ENCODE results near the gene MMP24. TPM values are rescaled to one million over a fixed set of nuclear protein-coding genes. Genes with fewer than 3 reads are reported as not detected.

MMP24 gene
- total and polyA plus RNA-seq, 2 of the 13 experiments (the other 11 are each of a cell fraction or from before 2014, with no cell fraction given), result 0.29 to 0.35 TPM

GRCh38 chr20:35293303-35294292, 67.1 kb downstream of the MMP24 start (continued):
- TF ChIP-seq RBAK (CRISPR knock-in tag; IDR thresholded peaks at IDR 0.05) (no peak), ZNF501 (CRISPR knock-in tag; IDR thresholded peaks at IDR 0.05) (no peak), SSRP1 (CRISPR knock-in tag; IDR thresholded peaks at IDR 0.05) (0 out of 2 replicates have a peak, but pooled peaks have one; percentile 63), GATA4 (IDR thresholded peaks at IDR 0.05; ENCODE audit: borderline replicate concordance, low read depth) (no peak), KDM5B (CRISPR knock-in tag; IDR thresholded peaks at IDR 0.05; ENCODE audit: borderline replicate concordance) (peak; percentile 58; the same call in 1 of the 2 replicates), ZNF33A (CRISPR knock-in tag; IDR thresholded peaks at IDR 0.05; ENCODE audit: borderline replicate concordance) (no peak), IRF1 (CRISPR knock-in tag; IDR thresholded peaks at IDR 0.05; ENCODE audit: low read depth) (no peak), ZFP36L1 (CRISPR knock-in tag; IDR thresholded peaks at IDR 0.05) (no peak), MBNL3 (CRISPR knock-in tag; conservative IDR thresholded peaks at IDR 0.05) (0 out of 2 replicates have a peak, but pooled peaks have one; percentile 62), ERF (CRISPR knock-in tag; IDR thresholded peaks at IDR 0.05) (no peak), DNMT3B (CRISPR knock-in tag; conservative IDR thresholded peaks at IDR 0.05) (no peak), ZC3H4 (CRISPR knock-in tag; IDR thresholded peaks at IDR 0.05; ENCODE audit: borderline replicate concordance) (no peak), SOX6 (IDR thresholded peaks at IDR 0.05) (no peak), SOX6 (CRISPR knock-in tag; IDR thresholded peaks at IDR 0.05) (peak; percentile 65), ZNF605 (CRISPR knock-in tag; IDR thresholded peaks at IDR 0.05) (peak; percentile 28; the same call in 1 of the 2 replicates), NCOR1 (IDR thresholded peaks at IDR 0.05; ENCODE audit: borderline replicate concordance, low read length) (no peak), ZNF879 (CRISPR knock-in tag; IDR thresholded peaks at IDR 0.05) (no peak), MED8 (CRISPR knock-in tag; IDR thresholded peaks at IDR 0.05; ENCODE audit: insufficient replicate concordance) (no peak), GMEB2 (CRISPR knock-in tag; IDR thresholded peaks at IDR 0.05; ENCODE audit: low read depth) (no peak), POLR2A (IDR thresholded peaks at IDR 0.05; ENCODE audit: insufficient read depth in 1 of 2, low read depth in 2 of 2, low read length in 2 of 2) (no peak), ZNF451 (CRISPR knock-in tag; IDR thresholded peaks at IDR 0.05) (no peak), ZSCAN12 (CRISPR knock-in tag; IDR thresholded peaks at IDR 0.05) (no peak), RAD21 (CRISPR knock-in tag; IDR thresholded peaks at IDR 0.05) (peak; percentile 6; the same call in 1 of the 2 replicates), NONO (IDR thresholded peaks at IDR 0.05) (no peak), NONO (CRISPR knock-in tag; conservative IDR thresholded peaks at IDR 0.05) (0 out of 2 replicates have a peak, but pooled peaks have one; percentile 8), ZNF296 (CRISPR knock-in tag; conservative IDR thresholded peaks at IDR 0.05) (0 out of 2 replicates have a peak, but pooled peaks have one; percentile 39)
- TF ChIP-seq, protein P1, sequence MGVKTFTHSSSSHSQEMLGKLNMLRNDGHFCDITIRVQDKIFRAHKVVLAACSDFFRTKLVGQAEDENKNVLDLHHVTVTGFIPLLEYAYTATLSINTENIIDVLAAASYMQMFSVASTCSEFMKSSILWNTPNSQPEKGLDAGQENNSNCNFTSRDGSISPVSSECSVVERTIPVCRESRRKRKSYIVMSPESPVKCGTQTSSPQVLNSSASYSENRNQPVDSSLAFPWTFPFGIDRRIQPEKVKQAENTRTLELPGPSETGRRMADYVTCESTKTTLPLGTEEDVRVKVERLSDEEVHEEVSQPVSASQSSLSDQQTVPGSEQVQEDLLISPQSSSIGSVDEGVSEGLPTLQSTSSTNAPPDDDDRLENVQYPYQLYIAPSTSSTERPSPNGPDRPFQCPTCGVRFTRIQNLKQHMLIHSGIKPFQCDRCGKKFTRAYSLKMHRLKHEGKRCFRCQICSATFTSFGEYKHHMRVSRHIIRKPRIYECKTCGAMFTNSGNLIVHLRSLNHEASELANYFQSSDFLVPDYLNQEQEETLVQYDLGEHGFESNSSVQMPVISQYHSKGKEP (CRISPR knock-in tag; IDR thresholded peaks at IDR 0.05), result no peak
- TF ChIP-seq, protein P2, sequence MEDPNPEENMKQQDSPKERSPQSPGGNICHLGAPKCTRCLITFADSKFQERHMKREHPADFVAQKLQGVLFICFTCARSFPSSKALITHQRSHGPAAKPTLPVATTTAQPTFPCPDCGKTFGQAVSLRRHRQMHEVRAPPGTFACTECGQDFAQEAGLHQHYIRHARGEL (CRISPR knock-in tag; IDR thresholded peaks at IDR 0.05), result no peak

Data from HepG2 (cell line).